ENCODE results near the gene CWF19L1.
A peak's percentile ranks its signal among the peaks of the same experiment; 100 is the strongest.

Gene CWF19L1

DNA sequence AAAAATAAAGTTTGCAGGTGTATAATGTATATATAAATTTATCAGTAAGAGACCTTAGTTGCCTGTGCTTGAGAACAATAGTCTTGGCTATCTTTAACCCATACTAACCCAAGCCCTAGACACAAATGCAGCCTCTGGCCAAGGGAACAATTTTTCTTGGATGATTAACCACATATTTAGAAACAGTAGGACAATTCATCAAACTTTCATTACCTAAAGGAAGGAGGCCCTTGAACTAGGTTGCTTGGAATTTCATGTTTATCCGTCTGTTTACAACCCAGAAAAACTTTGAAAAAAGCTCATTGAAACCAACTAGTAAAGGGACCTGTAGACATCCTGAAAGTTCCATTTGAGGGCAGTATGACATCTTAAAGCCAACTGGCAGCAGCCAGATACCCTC, 72.7 kb downstream of the CWF19L1 start:
- TF ChIP-seq, protein P1, sequence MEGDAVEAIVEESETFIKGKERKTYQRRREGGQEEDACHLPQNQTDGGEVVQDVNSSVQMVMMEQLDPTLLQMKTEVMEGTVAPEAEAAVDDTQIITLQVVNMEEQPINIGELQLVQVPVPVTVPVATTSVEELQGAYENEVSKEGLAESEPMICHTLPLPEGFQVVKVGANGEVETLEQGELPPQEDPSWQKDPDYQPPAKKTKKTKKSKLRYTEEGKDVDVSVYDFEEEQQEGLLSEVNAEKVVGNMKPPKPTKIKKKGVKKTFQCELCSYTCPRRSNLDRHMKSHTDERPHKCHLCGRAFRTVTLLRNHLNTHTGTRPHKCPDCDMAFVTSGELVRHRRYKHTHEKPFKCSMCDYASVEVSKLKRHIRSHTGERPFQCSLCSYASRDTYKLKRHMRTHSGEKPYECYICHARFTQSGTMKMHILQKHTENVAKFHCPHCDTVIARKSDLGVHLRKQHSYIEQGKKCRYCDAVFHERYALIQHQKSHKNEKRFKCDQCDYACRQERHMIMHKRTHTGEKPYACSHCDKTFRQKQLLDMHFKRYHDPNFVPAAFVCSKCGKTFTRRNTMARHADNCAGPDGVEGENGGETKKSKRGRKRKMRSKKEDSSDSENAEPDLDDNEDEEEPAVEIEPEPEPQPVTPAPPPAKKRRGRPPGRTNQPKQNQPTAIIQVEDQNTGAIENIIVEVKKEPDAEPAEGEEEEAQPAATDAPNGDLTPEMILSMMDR (IDR thresholded peaks at IDR 0.05; ENCODE audit: low read depth, low read length, missing control alignments) = no peak
- DNase-seq (ENCODE audit: low read depth) = no peak
- H3K4me3 ChIP-seq (ENCODE audit: low read depth, low read length) = no peak overlapping the region

- DNase-seq (ENCODE audit: low read depth) = no peak
- H3K4me3 ChIP-seq (ENCODE audit: low read depth, low read length) = no peak overlapping the region
- TF ChIP-seq, protein P1 (IDR thresholded peaks at IDR 0.05; ENCODE audit: low read depth, low read length, missing control alignments) = no peak
Observed at GRCh38 chr10:100192350-100192749, 75.1 kb downstream of the CWF19L1 start.

- H3K4me3 ChIP-seq (ENCODE audit: low read depth, low read length) = peak overlapping the region; percentile 91
- TF ChIP-seq, protein P1 (IDR thresholded peaks at IDR 0.05; ENCODE audit: low read depth, low read length, missing control alignments) = no peak
- no peak for DNase-seq (ENCODE audit: low read depth)
Observed at GRCh38 chr10:100186253-100187212, 80.9 kb downstream of the CWF19L1 start.

DNA sequence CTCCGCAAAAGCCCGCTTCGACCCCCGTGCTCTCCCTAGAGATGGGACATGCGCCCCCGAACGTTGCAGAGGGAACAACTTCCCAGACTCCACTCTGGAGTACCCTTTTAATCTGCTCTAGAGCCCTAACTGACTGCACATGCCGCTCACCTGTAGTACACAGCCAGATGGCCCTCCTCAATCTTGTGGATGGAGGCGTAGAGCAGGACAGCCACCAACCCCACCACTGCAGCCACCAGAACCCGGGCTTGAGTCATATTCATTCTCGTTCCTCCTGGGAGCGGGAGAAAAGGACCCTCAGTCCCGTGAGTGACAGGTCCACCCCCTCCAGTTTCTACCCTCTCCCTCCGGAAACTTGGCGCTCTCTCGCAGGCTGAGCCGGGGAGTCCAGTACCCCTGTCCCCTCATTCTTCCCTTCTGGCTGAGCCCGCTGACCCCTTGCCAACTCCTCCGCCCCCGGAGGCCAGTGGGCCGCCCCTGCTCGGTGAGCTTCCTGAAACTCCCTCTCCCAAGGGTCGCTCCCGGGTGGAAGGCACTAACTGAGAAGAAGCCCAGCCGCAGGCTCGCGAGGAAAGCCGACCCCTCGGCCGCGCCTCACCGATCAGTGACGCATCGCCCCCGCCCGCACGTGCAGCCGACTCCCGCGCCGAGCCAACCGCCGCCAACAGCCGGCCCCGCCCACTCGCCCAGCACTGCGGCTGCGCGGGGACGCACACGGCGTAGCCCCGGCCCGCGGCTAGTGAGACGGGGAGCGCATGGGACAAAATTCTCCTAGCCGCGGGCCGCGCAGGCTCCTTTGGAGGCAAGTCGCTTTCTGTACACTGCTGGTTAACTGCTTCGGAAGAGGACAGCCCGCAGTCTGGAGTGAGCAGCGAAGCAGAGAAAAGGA, 81.8 kb downstream of the CWF19L1 start, which contains the start of gene ERLIN1:
Gene ERLIN1 (minus strand): TSS at position 666 of the 889 bp plus-strand sequence. CDS start 403 bp downstream, at position 263.
- TF ChIP-seq, protein P1 (IDR thresholded peaks at IDR 0.05; ENCODE audit: low read depth, low read length, missing control alignments) = peak; percentile 0
- H3K4me3 ChIP-seq (ENCODE audit: low read depth, low read length) = peak within 1 kb of the TSS; percentile 91

GRCh38 chr10:100184840-100185239, 82.6 kb downstream of the CWF19L1 start:
- no peak for DNase-seq (ENCODE audit: low read depth)
- H3K4me3 ChIP-seq (ENCODE audit: low read depth, low read length) = peak overlapping the region; percentile 91
- TF ChIP-seq, protein P1 (IDR thresholded peaks at IDR 0.05; ENCODE audit: low read depth, low read length, missing control alignments) = no peak

More for the DNA sequence above, 81.8 kb downstream of the CWF19L1 start, which contains the start of gene ERLIN1:
- DNase-seq (ENCODE audit: low read depth) = peak; percentile 65

DNA sequence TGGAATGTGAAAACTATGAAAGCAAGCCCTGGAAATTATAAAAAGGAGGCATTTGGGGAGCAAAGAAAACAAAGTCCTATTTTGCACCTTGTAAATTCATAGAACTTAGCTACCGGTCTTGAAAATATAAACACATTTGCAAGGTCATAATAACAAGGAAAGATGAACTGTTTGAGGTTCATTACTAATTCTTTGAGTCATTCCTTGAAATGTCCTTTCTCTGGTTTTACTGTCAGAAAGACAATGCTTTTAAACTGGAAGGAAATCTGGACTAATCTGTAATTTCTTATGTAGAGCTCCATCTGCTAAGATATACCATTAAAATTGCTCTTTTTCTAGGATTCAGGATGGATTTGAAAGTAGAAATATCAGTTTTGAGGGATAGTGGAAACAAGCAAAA, 83.0 kb downstream of the CWF19L1 start:
- TF ChIP-seq, protein P1 (IDR thresholded peaks at IDR 0.05; ENCODE audit: low read depth, low read length, missing control alignments) = no peak
- no peak for DNase-seq (ENCODE audit: low read depth)
- peak overlapping the region; percentile 91 for H3K4me3 ChIP-seq (ENCODE audit: low read depth, low read length)
